Measurements from ENCODE around the gene PFDN1. TPM values are rescaled to one million over a fixed set of nuclear protein-coding genes. Genes with fewer than 3 reads are reported as not detected.

Gene PFDN1
- total and polyA plus RNA-seq, 10 of the 15 experiments (the other 5 are each of a cell fraction or from before 2014, with no cell fraction given) = 62.9 to 193 (median 102) TPM

DNA sequence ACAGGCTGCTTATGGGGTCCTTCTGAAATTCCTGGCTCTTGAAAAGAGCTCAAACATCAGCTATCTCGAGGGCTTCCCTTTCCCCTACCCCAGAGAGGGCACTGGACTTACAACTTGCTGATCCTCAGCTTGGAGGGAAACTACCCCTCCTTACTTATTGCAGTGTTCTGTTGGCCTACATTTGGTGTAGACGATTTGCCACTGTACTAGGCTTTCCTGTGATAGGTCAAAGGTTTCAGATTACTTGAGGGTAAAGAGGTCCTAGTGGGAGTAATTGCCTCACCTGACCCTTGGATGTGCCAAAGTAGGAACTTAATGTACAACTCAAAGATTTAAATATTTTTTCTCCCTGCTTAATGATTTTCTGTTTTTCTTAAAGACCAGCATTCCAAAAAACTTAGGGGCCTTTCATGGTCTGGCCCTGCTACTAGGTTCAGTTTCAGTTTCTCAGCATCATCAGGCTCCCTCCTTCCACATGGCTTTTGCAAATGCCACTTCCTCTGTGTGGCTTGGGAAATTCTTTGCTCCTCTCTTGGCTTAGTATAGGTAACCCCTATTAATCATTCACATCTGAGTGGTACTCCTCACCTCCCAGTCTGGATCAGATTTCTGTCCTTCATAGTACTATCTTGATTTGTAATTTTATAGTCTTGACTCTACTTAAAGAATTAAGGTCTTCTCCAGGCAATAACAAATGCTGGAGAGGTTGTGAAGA lies 95.5 kb downstream of the PFDN1 start:
- no peak overlapping the region; the same call in 1 of the 2 replicates for H2AFZ ChIP-seq (ENCODE audit: control insufficient read depth, low read depth, low read length)
- FAIRE-seq (no peak), DNase-seq (ENCODE audit: low read depth, low spot score) (no peak), ATAC-seq (peak; percentile 92)
- no peaks in the 10 kb centered on the region for H3K27me3 ChIP-seq (replicated peaks in 1 of 2; ENCODE audit: control insufficient read depth in 2 of 2, insufficient read depth in 2 of 2, low read length in 1 of 2)
- H3K9me3 ChIP-seq (replicated peaks; ENCODE audit: control insufficient read depth, insufficient read depth, low read length) = no peaks in the 10 kb centered on the region
- H3K27ac ChIP-seq (ENCODE audit: control insufficient read depth, insufficient read depth) = peak overlapping the region; percentile 62
- ChIA-PET RAD21 (ENCODE audit: unreplicated experiment) (interaction anchor here (0.9 to 1.3 kb wide), 4 partner anchors 27 to 420 kb away, joined by 3 to 5 read pairs (median 3); no protein-coding TSS in a partner anchor), CTCF (interaction anchor here (1.0 to 2.8 kb wide), 8 partner anchors 10 to 144 kb away, joined by 3 to 17 read pairs (median 5); no protein-coding TSS in a partner anchor), SMC1A (ENCODE audit: uncharacterized antibody, unreplicated experiment) (interaction anchor here (1.1 to 2.8 kb wide), 8 partner anchors 9 to 38 kb away, joined by 3 to 13 read pairs (median 5); no protein-coding TSS in a partner anchor), POLR2A (interaction anchor here (0.5 to 1.5 kb wide), 4 partner anchors 9 to 769 kb away, joined by 3 to 6 read pairs (median 4); no protein-coding TSS in a partner anchor)
- peak; percentile 65; the same call in 1 of the 2 replicates for TF ChIP-seq SPI1 (IDR thresholded peaks at IDR 0.05; ENCODE audit: borderline replicate concordance, insufficient read depth, low read depth, low read length)
- TF ChIP-seq WRNIP1 (IDR thresholded peaks at IDR 0.05; ENCODE audit: borderline replicate concordance, low read depth, low read length) = no peak
- no peak for TF ChIP-seq RBBP5 (conservative IDR thresholded peaks at IDR 0.05)
- peak; percentile 63 for TF ChIP-seq IKZF1 (conservative IDR thresholded peaks at IDR 0.05)
- no peak for TF ChIP-seq CEBPB (IDR thresholded peaks at IDR 0.05; ENCODE audit: borderline replicate concordance in 1 of 2, low read depth in 2 of 2, low read length in 2 of 2)
- TF ChIP-seq EED (IDR thresholded peaks at IDR 0.05; ENCODE audit: low read depth) = peak; percentile 80; the same call in 1 of the 2 replicates
- 0 out of 2 replicates have a peak, but pooled peaks have one; percentile 41 for TF ChIP-seq NR2F1 (conservative IDR thresholded peaks at IDR 0.05)
- TF ChIP-seq, protein P1, sequence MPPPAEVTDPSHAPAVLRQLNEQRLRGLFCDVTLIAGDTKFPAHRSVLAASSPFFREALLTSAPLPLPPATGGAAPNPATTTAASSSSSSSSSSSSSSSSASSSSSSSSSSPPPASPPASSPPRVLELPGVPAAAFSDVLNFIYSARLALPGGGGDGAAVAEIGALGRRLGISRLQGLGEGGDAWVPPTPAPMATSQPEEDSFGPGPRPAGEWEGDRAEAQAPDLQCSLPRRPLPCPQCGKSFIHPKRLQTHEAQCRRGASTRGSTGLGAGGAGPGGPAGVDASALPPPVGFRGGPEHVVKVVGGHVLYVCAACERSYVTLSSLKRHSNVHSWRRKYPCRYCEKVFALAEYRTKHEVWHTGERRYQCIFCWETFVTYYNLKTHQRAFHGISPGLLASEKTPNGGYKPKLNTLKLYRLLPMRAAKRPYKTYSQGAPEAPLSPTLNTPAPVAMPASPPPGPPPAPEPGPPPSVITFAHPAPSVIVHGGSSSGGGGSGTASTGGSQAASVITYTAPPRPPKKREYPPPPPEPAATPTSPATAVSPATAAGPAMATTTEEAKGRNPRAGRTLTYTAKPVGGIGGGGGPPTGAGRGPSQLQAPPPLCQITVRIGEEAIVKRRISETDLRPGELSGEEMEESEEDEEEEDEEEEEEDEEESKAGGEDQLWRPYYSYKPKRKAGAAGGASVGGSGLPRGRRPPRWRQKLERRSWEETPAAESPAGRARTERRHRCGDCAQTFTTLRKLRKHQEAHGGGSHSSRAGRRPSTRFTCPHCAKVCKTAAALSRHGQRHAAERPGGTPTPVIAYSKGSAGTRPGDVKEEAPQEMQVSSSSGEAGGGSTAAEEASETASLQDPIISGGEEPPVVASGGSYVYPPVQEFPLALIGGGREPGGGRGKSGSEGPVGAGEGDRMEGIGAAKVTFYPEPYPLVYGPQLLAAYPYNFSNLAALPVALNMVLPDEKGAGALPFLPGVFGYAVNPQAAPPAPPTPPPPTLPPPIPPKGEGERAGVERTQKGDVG (CRISPR knock-in tag; IDR thresholded peaks at IDR 0.05) = no peak
- no peak for TF ChIP-seq MEF2B (IDR thresholded peaks at IDR 0.05; ENCODE audit: partially characterized antibody, poor library complexity, severe bottlenecking)
- TF ChIP-seq, protein P2, sequence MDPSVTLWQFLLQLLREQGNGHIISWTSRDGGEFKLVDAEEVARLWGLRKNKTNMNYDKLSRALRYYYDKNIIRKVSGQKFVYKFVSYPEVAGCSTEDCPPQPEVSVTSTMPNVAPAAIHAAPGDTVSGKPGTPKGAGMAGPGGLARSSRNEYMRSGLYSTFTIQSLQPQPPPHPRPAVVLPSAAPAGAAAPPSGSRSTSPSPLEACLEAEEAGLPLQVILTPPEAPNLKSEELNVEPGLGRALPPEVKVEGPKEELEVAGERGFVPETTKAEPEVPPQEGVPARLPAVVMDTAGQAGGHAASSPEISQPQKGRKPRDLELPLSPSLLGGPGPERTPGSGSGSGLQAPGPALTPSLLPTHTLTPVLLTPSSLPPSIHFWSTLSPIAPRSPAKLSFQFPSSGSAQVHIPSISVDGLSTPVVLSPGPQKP (IDR thresholded peaks at IDR 0.05; ENCODE audit: low read depth, low read length) = no peak
- peak; percentile 61 to 68; a peak in 2 of 4 replicates for TF ChIP-seq IKZF2 (IDR thresholded peaks at IDR 0.05)
- H3K4me2 ChIP-seq (ENCODE audit: control insufficient read depth, insufficient read depth) = peak overlapping the region; percentile 1; the same call in 1 of the 2 replicates
- in situ Hi-C loops (cut with MboI) (no loop called here), intact Hi-C loops (cut with micrococcal nuclease; ENCODE audit: unreplicated experiment) (no loop called here)
- WGBS (ENCODE audit: insufficient coverage, insufficient replicate concordance, low lambda C conversion rate, missing lambda C conversion rate) = 83% methylated on average over 2 of the region's 2 CpGs
- H3K9ac ChIP-seq (ENCODE audit: control insufficient read depth, insufficient read depth, low read length) = no peak overlapping the region
- peaks cover 9% of the 10 kb centered on the region for H3K4me1 ChIP-seq (ENCODE audit: control insufficient read depth, insufficient read depth, low read length)
- no peaks in the 10 kb centered on the region for H4K20me1 ChIP-seq (ENCODE audit: control insufficient read depth, insufficient read depth)
- no peak overlapping the region for H3K4me3 ChIP-seq
- no peaks in the 10 kb centered on the region; the same call in 1 of the 2 replicates for H3K79me2 ChIP-seq (ENCODE audit: control insufficient read depth, insufficient read depth, low read length)
- BruUV-seq (replicated peaks) = no TSS peak
- no peaks in the 10 kb centered on the region for H3K36me3 ChIP-seq (ENCODE audit: control insufficient read depth in 2 of 2, insufficient read depth in 2 of 2, low read length in 1 of 2)
